ENCODE measurements around the gene NIM1K.
"Not testable (repeated sequence)": the region's sequence is repeated elsewhere in the genome, so short reads cannot be mapped to it uniquely, and the experiment has no call there.

The NIM1K gene

DNA sequence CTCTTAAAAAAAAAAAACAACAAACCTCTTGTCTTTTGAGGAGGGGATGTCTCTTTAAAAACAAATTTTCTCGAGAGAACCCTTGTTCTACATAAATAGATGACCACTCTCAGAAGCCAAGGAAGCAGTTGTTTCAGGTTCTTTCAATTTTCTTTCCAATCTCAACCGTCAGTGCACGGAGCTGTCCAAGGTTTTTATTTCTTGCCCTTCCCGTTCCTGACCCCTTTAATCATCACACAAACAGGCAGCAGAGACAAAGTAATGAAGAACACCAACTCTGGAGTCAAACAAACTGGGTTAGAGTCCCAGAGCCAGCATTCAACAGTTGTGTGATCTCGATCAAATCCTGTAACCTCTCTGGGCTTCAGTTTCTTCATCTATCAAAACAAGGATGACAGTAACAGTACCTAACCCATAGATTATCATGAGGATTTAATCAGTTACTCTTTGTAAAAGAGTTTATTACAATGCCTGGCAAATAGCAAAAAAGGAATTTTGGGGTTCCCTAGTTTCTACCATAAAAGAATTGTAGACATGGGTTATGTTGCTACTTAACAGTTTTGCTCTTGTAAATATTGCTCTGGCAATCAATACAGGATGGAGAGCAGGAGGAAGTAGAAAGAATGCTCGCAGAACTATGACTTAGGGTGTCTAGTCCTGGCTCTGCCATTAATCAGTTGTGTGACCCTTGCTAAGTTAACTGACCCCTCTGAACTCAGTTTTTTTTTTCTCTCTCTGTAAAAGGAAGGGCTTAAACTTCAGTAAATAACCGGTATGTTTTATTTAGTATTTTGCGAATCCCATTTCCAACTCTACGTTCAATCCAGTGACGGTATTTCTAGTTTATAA is 1.0 kb upstream of the NIM1K start:
- peak; percentile 23 for DNase-seq (ENCODE audit: low read depth, low spot score)

- DNase-seq (ENCODE audit: low read depth, low spot score), result peak; percentile 18
These were observed 644 bp downstream of the NIM1K start for GRCh38 chr5:43192558-43193180.

DNA sequence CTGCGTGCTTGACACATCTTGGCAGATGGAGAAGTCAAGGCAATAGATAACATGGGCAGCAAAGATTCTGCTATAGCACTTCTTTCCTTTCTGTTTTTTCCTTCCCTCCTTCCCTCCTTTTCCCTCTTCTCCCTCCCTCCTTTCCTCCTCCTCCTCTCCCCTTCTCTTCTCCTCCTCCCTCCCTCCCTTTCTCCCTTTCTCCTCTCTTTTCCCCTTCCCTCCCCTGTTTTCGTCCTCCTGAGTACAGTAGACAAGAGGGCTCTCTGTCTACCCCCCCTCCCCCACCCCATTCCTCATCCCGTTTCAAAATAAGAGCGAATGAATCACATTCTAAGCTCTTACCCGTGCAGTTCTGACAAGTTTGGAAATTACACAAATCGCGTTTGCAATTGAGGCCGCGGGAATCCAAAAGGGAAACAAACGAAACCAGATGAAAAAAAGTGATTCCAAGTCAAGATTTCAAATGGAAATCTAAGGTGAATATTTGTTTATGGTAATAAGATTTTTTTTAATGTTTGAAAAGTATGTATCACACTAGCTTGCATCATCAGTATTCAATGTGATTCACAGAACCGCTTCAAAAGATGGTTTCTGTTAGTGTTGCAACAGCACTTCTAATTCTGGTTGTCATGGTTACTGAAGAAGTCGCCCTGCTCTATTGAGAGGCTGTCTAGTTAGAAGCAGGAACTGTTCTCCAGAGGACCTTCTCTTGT is 1.3 kb downstream of the NIM1K start:
- peak; percentile 34 for DNase-seq (ENCODE audit: low read depth, low spot score)

DNA sequence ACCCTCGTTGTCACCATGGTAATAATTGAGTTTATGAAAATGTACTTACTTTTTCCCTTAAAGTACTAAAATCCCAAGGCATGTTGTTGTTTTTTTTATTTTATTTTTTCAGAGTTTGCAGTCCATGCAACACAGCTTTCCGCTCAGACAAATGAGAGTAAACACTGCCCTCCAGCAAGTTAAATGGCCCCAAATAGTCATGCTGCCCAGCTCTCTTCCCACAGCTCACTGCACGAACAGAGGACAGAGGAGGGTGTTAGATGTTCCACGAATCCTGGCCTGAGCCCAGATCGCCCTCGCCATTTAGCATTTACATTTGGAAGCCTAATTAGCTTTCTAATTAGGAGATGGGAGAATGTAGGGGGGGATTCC is 1.9 kb downstream of the NIM1K start:
- peak; percentile 38 for DNase-seq (ENCODE audit: low read depth, low spot score)

DNA sequence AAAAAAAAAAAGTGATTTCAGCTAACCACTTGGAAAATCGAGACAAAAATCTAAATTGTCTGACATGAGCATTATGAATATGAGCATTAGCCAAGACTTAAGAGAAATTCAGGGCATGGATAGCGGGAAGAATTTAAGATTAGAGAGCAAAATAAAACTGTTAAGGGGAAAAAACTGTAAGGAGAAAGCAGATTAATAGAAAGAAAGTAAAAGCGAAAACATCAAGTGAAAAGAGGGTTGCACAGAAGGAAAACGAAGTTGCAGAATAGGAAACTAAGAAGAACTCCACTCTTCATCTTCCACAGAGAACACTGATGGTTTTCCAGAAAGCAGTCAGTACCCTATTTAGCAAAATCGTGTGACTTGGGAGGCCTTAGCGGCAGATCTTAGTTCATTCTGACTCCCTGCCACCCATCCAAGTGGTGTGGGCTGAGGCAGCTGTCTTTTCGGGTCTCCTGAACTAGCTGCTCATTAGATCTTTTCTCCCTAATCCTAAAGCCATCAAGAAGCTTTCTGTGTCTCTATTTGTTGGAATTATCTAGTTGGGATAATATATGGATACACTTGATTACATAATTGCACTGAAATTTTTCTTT is 3.7 kb downstream of the NIM1K start:
- DNase-seq (ENCODE audit: low read depth, low spot score), result no peak

DNA sequence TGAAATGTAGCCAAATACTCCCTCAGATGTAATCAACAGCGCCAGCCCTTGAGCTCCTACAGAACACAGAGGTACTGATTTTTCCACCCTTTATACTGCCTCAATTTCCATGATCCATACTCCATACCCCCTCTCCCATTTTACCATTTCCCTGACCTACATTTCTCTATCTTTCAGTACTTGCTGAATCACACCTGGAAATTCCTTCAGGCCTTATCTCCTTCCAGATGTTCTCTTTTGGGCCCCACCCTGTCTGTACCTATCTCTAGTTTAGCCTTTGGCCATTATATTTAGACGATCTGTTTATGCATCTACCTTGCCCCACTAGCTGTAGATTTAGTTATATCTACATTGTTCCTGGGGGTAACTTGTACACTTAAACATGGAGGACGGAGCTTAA is 5.5 kb downstream of the NIM1K start:
- DNase-seq (ENCODE audit: low read depth, low spot score), result no peak

DNA sequence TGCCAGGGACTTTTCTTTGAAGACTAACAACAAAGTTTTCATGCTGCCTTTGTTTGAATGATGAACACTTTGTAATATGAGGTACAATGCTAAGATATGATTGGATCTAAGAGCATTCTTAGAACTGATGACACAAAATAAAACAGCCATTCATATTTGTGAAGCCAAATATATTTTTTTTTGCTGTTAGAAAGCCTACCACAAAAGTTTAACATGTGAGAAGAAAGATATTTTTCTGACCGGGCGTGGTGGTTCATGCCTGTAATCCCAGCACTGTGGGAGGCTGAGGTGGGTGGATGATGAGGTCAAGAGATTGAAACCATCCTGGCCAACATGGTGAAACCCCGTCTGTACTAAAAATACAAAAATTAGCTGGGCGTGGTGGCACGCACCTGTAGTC is 9.4 kb downstream of the NIM1K start:
- DNase-seq (ENCODE audit: low read depth, low spot score), result not testable (repeated sequence)

DNA sequence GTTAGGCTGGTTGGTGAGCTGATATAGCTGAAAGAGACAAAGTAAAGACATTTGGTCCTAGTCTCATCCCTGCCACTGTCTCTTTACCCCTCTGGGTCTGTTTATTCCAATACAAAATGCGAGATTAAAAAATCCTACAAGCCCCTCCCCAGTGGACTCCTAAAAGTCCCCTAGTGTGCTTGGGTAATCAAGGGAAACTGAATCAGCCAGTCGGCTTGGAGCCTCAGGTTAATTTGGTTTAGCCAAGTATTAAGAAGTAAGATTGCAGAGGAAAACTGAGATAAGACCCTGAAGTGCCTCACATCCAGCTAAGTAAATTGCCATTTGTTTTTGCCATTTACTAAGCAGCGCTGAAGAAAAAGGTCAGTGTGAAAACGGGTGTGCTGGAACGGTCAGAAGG is 10.4 kb downstream of the NIM1K start:
- DNase-seq (ENCODE audit: low read depth, low spot score), result no peak

GRCh38 chr5:43203373-43203772 is 11.3 kb downstream of the NIM1K start:
- DNase-seq (ENCODE audit: low read depth, low spot score), result no peak

- no peak for DNase-seq (ENCODE audit: low read depth, low spot score)
These were observed 12.9 kb downstream of the NIM1K start for GRCh38 chr5:43204958-43205357.

GRCh38 chr5:43207601-43208000 is 15.6 kb downstream of the NIM1K start:
- DNase-seq (ENCODE audit: low read depth, low spot score), result no peak

- DNase-seq (ENCODE audit: low read depth, low spot score), result peak; percentile 14
These were observed 16.6 kb downstream of the NIM1K start for GRCh38 chr5:43208658-43209057.

GRCh38 chr5:43209060-43209459 is 17.0 kb downstream of the NIM1K start:
- no peak for DNase-seq (ENCODE audit: low read depth, low spot score)

GRCh38 chr5:43209833-43210232 is 17.8 kb downstream of the NIM1K start:
- no peak for DNase-seq (ENCODE audit: low read depth, low spot score)

GRCh38 chr5:43210570-43210969 is 18.5 kb downstream of the NIM1K start:
- DNase-seq (ENCODE audit: low read depth, low spot score), result no peak

DNA sequence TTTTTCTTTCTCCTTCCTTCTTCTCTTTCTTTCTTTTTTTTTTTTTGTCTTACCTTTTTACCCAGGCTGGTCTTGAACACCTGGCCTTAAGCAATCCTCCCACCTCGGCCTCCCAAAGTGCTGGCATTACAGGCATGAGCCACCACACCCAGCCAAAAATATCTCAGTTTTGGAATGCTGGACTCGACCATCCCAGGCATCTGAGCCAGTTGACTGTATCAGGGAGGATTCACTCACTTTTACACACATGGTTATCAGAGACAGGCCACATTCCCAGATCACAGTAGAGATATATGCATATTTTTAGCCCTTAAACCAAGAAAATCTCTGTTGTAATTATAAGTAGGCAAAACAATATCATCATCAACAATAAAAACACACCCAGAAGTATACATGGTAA is 21.9 kb downstream of the NIM1K start:
- no peak for DNase-seq (ENCODE audit: low read depth, low spot score)

GRCh38 chr5:43215073-43215631 is 23.1 kb downstream of the NIM1K start:
- DNase-seq (ENCODE audit: low read depth, low spot score), result peak; percentile 16

GRCh38 chr5:43216941-43217340 is 24.9 kb downstream of the NIM1K start:
- no peak for DNase-seq (ENCODE audit: low read depth, low spot score)

- no peak for DNase-seq (ENCODE audit: low read depth, low spot score)
These were observed 27.1 kb downstream of the NIM1K start for GRCh38 chr5:43219120-43219519.

DNA sequence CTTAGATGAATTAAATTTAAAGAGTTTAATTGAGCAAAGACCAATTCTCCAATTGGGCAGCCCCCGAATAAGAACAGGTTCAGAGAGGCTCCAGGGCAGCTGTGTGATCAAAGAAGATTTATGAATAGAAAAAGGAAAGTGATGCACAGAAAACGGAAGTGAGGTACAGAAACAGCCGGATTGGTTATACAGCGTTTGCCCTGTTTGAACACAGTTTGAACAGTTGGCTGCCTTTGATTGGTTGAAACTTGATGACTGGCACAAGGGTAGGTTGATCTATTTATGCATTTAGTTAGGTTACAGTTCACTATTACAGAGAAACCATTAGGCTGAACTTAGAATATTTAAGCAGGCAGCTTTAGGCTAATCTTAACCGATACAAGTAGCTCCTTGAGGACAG is 29.5 kb downstream of the NIM1K start:
- DNase-seq (ENCODE audit: low read depth, low spot score), result no peak

DNA sequence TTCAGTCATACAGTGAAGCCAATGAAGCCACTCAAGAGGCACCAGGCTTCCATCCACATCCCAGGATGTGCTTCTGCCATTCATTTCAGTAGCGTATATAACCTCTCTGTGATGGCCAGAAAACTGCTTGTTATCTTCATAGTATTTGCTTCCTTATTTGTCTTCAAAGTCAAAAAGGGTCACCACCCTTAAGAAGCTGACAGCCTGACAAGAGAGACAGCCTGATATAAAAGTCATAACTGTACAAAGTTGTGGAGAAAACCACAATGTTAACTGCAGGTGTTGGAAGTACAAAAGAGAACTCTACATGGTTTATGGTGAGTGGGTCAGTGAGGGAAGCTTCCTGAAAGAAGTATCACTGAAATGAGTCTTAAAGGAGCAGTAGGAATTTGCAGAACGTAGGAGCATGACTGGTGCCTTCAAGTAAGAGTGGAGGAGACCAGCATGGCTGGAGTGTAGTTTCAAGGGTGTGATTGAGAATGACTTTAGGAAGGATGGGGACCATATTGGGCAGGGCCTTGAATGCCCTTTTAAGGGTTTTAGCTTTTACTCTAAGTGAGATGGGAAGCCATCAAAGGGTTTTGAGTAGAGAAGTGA is 33.7 kb downstream of the NIM1K start:
- DNase-seq (ENCODE audit: low read depth, low spot score), result no peak

GRCh38 chr5:43227655-43228054 is 35.6 kb downstream of the NIM1K start:
- no peak for DNase-seq (ENCODE audit: low read depth, low spot score)

All from ELF-1 (cell line).